D721Med (cell line): Measurements from ENCODE around the gene IL36A.

ENCODE experiments used
- DNase-seq: peaks from one replicate; pipeline ENCODE4 v3.0.0; 2011; ENCODE audit warnings: low spot score; ENCODE audit not compliant: insufficient read length
- FAIRE-seq: peaks from 2 replicates; lab custom pipeline; 2011; peaks lifted over from hg19 to GRCh38; lab: Jason Lieb, UNC
- TF ChIP-seq, protein P1 (sequence below): IDR thresholded peaks from 2 replicates; pipeline ENCODE4 v1.5.1; 2012; ENCODE audit warnings: mild to moderate bottlenecking, control low read depth; ENCODE audit not compliant: insufficient read depth; ENCODE audit errors: missing control alignments

The IL36A gene

DNA sequence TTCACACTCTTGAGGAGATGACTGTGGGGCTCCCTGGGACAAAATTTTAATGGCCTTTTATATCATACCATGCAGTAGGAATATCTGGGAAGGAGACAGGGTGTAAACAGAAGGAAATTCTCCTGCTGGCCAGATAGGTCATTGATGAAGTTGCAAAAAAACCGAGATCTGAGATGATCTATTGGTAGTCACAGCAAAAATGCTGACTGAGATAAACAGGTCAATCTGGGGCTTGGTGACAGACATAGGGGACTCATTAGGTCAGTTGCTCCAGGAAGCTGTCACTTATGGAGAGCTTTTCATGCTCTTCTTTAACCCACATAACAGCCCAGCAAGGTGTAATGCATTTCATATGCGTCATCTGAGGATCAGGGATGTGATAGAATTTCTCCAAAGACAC is 2.6 kb upstream of the IL36A start:
- FAIRE-seq, result no peak
- no peak for DNase-seq
- TF ChIP-seq, protein P1, sequence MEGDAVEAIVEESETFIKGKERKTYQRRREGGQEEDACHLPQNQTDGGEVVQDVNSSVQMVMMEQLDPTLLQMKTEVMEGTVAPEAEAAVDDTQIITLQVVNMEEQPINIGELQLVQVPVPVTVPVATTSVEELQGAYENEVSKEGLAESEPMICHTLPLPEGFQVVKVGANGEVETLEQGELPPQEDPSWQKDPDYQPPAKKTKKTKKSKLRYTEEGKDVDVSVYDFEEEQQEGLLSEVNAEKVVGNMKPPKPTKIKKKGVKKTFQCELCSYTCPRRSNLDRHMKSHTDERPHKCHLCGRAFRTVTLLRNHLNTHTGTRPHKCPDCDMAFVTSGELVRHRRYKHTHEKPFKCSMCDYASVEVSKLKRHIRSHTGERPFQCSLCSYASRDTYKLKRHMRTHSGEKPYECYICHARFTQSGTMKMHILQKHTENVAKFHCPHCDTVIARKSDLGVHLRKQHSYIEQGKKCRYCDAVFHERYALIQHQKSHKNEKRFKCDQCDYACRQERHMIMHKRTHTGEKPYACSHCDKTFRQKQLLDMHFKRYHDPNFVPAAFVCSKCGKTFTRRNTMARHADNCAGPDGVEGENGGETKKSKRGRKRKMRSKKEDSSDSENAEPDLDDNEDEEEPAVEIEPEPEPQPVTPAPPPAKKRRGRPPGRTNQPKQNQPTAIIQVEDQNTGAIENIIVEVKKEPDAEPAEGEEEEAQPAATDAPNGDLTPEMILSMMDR, result no peak

DNA sequence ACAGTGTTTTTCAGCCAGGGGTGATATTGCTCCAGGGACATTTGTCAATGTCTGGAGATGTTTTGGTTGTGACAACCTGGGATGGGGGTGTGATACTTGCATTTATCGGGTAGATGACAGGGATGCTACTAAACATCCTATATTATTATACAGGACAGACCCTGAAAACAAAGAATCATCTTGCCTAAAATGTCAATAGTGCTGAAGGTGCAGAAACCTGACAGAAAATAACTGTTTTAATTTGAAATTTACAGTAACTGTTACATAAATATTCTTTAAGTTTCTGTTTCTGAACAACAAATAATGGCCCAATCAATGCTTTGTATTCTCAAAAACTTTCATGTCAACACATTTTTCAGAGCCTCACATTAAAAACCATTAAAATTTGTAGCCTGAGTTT is 2.0 kb downstream of the IL36A start:
- FAIRE-seq, result no peak
- TF ChIP-seq, protein P1, result no peak
- DNase-seq, result no peak

DNA sequence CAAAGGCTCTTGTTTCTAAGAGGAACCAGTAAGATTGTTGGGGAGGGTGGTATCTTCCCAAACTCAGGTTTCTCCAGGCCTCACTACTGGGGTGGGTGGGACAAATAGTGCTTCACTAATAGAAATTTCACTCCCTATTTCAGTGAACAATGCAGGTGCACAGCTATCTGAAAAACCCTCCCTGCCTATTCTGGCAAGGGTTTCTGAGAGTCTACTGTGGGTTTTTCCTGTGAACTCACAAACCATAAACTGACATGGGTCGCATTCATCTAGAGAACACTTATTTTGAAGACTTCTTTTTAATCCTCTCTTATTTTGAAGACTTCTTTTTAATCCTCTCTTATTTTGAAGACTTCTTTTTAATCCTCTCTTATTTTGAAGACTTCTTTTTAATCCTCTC is 4.4 kb downstream of the IL36A start:
- TF ChIP-seq, protein P1, result no peak
- no peak for FAIRE-seq
- no peak for DNase-seq

DNA sequence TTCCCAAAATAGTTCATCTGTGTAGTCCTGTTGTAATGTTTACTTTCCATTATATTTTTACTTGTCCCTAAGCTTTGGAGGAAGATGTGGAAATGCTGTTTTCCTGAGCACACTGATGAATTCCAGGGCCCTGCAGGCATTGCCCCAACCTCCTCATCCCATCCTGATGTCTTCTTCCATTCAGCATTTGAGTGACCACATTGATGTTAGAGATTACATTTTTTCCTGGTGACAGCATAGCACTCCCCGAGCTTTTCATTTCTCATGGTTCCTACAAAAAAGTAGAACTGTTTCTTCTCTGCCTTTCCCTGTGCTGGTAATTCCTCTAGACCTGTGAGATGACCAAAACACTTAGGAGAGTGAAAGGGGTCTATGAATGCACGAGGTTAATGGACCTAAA is 4.8 kb downstream of the IL36A start:
- TF ChIP-seq, protein P1, result no peak

DNA sequence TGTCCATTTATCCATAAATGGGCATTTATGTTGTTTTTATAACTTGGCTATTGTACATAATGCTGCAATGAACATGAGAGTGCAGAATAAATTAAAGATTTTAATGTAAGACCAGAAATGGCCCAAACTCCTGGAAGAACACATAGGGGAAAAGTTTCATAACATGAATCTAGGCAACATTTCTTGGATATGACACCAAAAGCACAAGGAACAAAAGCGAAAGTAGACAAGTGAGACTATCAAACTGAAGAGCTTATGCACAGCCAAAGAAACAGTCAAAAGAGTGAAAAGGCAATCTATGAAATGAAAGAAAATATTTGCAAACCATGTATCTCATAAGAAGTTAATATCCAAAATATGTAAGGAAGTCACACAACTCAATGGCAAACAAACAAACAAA is 5.8 kb downstream of the IL36A start:
- FAIRE-seq (no peak), DNase-seq (no peak)

More for the DNA sequence above, 4.8 kb downstream of the IL36A start:
- FAIRE-seq (no peak), DNase-seq (no peak)

DNA sequence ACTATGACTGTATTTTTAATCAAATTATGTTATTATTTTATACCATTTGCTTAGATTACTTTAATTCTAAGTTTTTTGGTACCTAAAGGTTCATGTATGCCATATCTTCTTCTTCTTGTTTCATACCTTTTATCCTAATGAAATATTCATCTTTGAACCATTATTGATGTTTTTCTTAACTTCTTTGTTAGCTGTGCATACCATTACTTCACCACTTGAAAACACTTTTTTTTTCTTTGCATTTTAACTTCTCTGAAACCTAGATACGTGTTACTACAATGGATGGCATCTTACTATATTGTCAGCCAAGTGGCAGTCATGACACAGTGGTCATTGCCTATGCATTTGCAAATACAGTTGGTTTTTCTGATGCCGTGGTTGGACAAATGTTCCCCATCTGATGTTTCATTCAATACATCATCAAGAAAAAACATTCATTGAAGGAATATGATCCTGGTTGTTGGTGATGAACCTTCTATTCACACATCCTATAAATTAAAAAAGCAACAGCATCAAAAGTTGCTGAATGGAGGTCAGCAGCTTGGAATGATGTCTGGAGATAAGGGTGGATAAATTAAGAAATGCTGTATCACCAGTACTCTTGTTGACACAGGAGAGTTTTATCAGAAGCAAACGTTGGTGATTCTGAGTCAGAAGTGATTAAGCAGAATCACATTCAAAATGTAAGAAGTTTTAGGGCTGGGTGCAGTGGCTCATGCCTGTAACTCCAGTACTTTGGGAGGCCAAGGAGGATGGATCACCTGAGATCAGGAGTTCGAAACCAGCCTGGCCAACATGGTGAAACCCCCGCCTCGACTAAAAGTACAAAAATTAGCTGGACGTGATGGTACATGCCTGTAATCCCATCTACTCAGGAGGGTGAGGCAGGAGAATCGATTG is 7.4 kb downstream of the IL36A start:
- TF ChIP-seq, protein P1, result no peak
- FAIRE-seq, result no peak
- no peak for DNase-seq

More for the DNA sequence above, 5.8 kb downstream of the IL36A start:
- TF ChIP-seq, protein P1, result no peak

DNA sequence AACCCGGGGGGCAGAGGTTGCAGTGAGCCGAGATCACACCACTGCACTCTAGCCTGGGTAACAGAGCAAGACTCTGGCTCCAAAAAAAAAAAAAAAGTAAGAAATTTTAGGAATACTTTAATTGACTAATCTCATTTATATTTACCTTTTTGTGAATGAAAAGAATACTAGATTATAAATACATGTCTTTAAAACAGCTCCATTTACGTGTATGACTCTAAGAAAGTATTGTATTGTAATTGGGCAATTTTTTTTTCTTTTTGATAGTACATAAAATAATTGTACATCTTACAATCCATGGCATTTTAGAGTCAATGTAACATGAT is 8.0 kb downstream of the IL36A start:
- TF ChIP-seq, protein P1, result no peak
- DNase-seq (no peak), FAIRE-seq (no peak)
